ENCODE data around the gene SLC2A11. TPM values are rescaled to one million over a fixed set of nuclear protein-coding genes. Genes with fewer than 3 reads are reported as not detected.

Gene SLC2A11
- total and polyA plus RNA-seq, 2 donors from 2014 or later: 23.7 to 28.9 TPM

DNA sequence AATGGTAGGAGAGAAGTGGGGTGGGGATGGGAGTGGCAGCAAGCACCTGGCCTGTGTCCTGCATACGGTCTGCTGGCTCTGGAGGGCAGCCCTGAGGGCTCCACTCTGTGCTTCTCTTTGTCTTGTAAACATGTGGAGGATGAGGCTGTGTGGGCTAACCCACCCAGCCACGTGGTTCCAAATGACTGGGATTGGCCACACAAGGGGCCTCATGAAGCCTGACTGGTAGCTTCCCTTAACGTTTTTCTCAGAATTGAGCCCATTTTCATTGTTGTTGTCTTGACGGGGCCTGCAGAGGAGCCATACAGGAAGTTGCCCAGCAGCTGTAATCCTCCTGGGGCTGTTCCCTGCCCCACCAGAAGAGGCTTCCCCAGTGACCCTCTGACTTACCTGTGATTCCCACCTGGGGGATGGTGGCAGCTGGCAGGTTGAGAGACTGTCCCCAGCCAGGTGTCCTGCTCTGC lies 36.9 kb upstream of the SLC2A11 start:
- Histone ChIP-seq H3K4me1 (ENCODE audit: control insufficient read depth in 2 of 3, insufficient read depth in 2 of 3, low read depth in 1 of 3, low read length in 3 of 3) (peaks cover 0 to 5% (median 4%) of the 10 kb centered on the region in 3 donors), H3K27ac (ENCODE audit: low read depth in 2 of 2, low read length in 2 of 2) (no peak overlapping the region), H3K9ac (ENCODE audit: low read length in 3 of 3) (no peak overlapping the region), H3K27me3 (ENCODE audit: control insufficient read depth, insufficient read depth, low read length) (no peaks in the 10 kb centered on the region), H3K36me3 (ENCODE audit: control insufficient read depth in 2 of 3, insufficient read depth in 3 of 3, low read length in 3 of 3) (peaks cover 4 to 57% (median 31%) of the 10 kb centered on the region in 3 donors), H3K9me3 (ENCODE audit: control insufficient read depth in 2 of 3, insufficient read depth in 1 of 3, low read length in 3 of 3) (no peaks in the 10 kb centered on the region), H3K4me3 (ENCODE audit: low read length in 3 of 3) (no peak overlapping the region)
- intact Hi-C loops (cut with DNase I): no loop called here
- FAIRE-seq (no peak), DNase-seq (peak in 1 of 5 donors; percentile 16)
- TF ChIP-seq, protein P1, sequence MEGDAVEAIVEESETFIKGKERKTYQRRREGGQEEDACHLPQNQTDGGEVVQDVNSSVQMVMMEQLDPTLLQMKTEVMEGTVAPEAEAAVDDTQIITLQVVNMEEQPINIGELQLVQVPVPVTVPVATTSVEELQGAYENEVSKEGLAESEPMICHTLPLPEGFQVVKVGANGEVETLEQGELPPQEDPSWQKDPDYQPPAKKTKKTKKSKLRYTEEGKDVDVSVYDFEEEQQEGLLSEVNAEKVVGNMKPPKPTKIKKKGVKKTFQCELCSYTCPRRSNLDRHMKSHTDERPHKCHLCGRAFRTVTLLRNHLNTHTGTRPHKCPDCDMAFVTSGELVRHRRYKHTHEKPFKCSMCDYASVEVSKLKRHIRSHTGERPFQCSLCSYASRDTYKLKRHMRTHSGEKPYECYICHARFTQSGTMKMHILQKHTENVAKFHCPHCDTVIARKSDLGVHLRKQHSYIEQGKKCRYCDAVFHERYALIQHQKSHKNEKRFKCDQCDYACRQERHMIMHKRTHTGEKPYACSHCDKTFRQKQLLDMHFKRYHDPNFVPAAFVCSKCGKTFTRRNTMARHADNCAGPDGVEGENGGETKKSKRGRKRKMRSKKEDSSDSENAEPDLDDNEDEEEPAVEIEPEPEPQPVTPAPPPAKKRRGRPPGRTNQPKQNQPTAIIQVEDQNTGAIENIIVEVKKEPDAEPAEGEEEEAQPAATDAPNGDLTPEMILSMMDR (IDR thresholded peaks at IDR 0.05; ENCODE audit: borderline replicate concordance, extremely low read depth, insufficient read depth): no peak

- FAIRE-seq (no peak), DNase-seq (peak in 1 of 5 donors; percentile 52)
- H3K9me3 ChIP-seq (ENCODE audit: control insufficient read depth in 2 of 3, insufficient read depth in 1 of 3, low read length in 3 of 3): no peaks in the 10 kb centered on the region
- intact Hi-C loops (cut with DNase I): no loop called here
- no peak overlapping the region for H3K4me3 ChIP-seq (ENCODE audit: low read length in 3 of 3)
- peak overlapping the region in 1 of 3 donors; percentile 19 for H3K9ac ChIP-seq (ENCODE audit: low read length in 3 of 3)
- TF ChIP-seq, protein P1 (IDR thresholded peaks at IDR 0.05; ENCODE audit: borderline replicate concordance, extremely low read depth, insufficient read depth): no peak
- peaks cover 0 to 6% (median 5%) of the 10 kb centered on the region in 3 donors for H3K4me1 ChIP-seq (ENCODE audit: control insufficient read depth in 2 of 3, insufficient read depth in 2 of 3, low read depth in 1 of 3, low read length in 3 of 3)
- H3K27ac ChIP-seq (ENCODE audit: low read depth in 2 of 2, low read length in 2 of 2): peak overlapping the region; percentile 43 to 48
- H3K36me3 ChIP-seq (ENCODE audit: control insufficient read depth in 2 of 3, insufficient read depth in 3 of 3, low read length in 3 of 3): peaks cover 4 to 49% (median 33%) of the 10 kb centered on the region in 3 donors
- no peaks in the 10 kb centered on the region for H3K27me3 ChIP-seq (ENCODE audit: control insufficient read depth, insufficient read depth, low read length)
Measured at GRCh38 chr22:23822101-23822671, 35.5 kb upstream of the SLC2A11 start.

GRCh38 chr22:23823331-23823791 lies 34.3 kb upstream of the SLC2A11 start:
- FAIRE-seq (no peak), DNase-seq (peak in 1 of 5 donors; percentile 62)
- H3K27me3 ChIP-seq (ENCODE audit: control insufficient read depth, insufficient read depth, low read length): no peaks in the 10 kb centered on the region
- H3K9me3 ChIP-seq (ENCODE audit: control insufficient read depth in 2 of 3, insufficient read depth in 1 of 3, low read length in 3 of 3): no peaks in the 10 kb centered on the region
- H3K27ac ChIP-seq (ENCODE audit: low read depth in 2 of 2, low read length in 2 of 2): no peak overlapping the region
- H3K4me3 ChIP-seq (ENCODE audit: low read length in 3 of 3): no peak overlapping the region
- H3K36me3 ChIP-seq (ENCODE audit: control insufficient read depth in 2 of 3, insufficient read depth in 3 of 3, low read length in 3 of 3): peaks cover 2 to 45% (median 33%) of the 10 kb centered on the region in 3 donors
- intact Hi-C loops (cut with DNase I): no loop called here
- H3K9ac ChIP-seq (ENCODE audit: low read length in 3 of 3): no peak overlapping the region
- TF ChIP-seq, protein P1 (IDR thresholded peaks at IDR 0.05; ENCODE audit: borderline replicate concordance, extremely low read depth, insufficient read depth): no peak
- H3K4me1 ChIP-seq (ENCODE audit: control insufficient read depth in 2 of 3, insufficient read depth in 2 of 3, low read depth in 1 of 3, low read length in 3 of 3): peaks cover 0 to 9% (median 5%) of the 10 kb centered on the region in 3 donors
